ENCODE results near the gene PCNX4. TPM values are rescaled to one million over a fixed set of nuclear protein-coding genes. Genes with fewer than 3 reads are reported as not detected.

Gene PCNX4
- total RNA-seq, 3 donors from 2014 or later (not counting 1 experiment from before 2014, with no cell fraction given) = 51.7 to 78.3 (median 58.3) TPM

DNA sequence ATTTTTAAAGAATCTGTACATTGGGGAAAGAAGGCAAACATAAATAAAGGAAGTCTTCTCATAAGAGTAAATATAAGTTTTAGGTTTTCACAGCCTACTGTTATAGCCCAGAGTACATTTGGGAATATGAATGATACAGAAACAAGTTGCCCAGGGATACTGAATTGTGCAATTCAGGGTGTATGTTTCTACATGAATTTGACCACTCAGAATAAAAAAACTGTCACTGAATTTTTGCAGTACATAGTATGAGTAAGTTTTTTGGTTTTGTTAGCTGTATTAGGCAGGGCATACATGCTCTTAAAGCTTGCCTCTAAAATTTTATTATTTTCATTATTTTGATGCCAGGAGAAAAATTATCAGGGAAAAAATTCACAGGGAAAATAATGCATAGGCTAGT is 6.6 kb upstream of the PCNX4 start:
- Histone ChIP-seq H3K4me1 (ENCODE audit: control insufficient read depth, insufficient read depth, low read length) (no peaks in the 10 kb centered on the region), H3K4me3 (ENCODE audit: low read length) (no peak overlapping the region), H3K36me3 (ENCODE audit: control insufficient read depth, insufficient read depth, low read length) (no peaks in the 10 kb centered on the region), H3K9me3 (ENCODE audit: control insufficient read depth, insufficient read depth, low read length) (no peaks in the 10 kb centered on the region), H3K27me3 (ENCODE audit: control insufficient read depth, insufficient read depth, low read length) (peaks cover 2% of the 10 kb centered on the region), H3K27ac (ENCODE audit: low read length) (no peak overlapping the region)
- Mint-ChIP-seq H3K4me1 (no peaks in the 10 kb centered on the region), H3K4me3 (no peak overlapping the region), H3K27ac (no peak overlapping the region), H3K36me3 (no peaks in the 10 kb centered on the region), H3K27me3 (ENCODE audit: low read depth in 2 of 2) (peaks cover 4 to 11% of the 10 kb centered on the region in 2 donors), H3K9me3 (no peaks in the 10 kb centered on the region)
- no peak for ATAC-seq
- TF ChIP-seq, protein P1, sequence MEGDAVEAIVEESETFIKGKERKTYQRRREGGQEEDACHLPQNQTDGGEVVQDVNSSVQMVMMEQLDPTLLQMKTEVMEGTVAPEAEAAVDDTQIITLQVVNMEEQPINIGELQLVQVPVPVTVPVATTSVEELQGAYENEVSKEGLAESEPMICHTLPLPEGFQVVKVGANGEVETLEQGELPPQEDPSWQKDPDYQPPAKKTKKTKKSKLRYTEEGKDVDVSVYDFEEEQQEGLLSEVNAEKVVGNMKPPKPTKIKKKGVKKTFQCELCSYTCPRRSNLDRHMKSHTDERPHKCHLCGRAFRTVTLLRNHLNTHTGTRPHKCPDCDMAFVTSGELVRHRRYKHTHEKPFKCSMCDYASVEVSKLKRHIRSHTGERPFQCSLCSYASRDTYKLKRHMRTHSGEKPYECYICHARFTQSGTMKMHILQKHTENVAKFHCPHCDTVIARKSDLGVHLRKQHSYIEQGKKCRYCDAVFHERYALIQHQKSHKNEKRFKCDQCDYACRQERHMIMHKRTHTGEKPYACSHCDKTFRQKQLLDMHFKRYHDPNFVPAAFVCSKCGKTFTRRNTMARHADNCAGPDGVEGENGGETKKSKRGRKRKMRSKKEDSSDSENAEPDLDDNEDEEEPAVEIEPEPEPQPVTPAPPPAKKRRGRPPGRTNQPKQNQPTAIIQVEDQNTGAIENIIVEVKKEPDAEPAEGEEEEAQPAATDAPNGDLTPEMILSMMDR (IDR thresholded peaks at IDR 0.05) = no peak
- no peak for DNase-seq
- intact Hi-C loops (cut with micrococcal nuclease) = no loop called here

DNA sequence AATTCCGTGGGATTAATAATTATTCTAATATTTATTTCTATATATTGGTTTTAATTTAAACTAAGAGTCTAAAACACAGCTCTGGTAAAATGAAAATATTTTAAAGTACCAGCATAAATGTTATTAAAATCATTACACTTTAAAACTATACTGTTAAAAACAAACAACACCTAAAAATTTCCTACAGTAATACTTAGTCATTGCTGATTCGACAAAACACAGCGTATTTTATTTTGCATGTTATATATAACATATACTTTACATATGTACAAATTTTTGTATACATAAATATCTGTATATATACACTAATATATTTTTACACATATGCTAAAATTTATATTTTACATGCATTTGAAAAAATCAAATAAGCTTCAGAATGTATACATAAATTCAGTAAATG is 6.0 kb upstream of the PCNX4 start:
- Histone ChIP-seq H3K27ac (ENCODE audit: low read length) (no peak overlapping the region), H3K4me1 (ENCODE audit: control insufficient read depth, insufficient read depth, low read length) (no peaks in the 10 kb centered on the region), H3K9me3 (ENCODE audit: control insufficient read depth, insufficient read depth, low read length) (no peaks in the 10 kb centered on the region), H3K4me3 (ENCODE audit: low read length) (no peak overlapping the region), H3K27me3 (ENCODE audit: control insufficient read depth, insufficient read depth, low read length) (peaks cover 2% of the 10 kb centered on the region), H3K36me3 (ENCODE audit: control insufficient read depth, insufficient read depth, low read length) (no peaks in the 10 kb centered on the region)
- H3K4me3 Mint-ChIP-seq = no peak overlapping the region
- no peaks in the 10 kb centered on the region for H3K36me3 Mint-ChIP-seq
- H3K27ac Mint-ChIP-seq = no peak overlapping the region
- DNase-seq = no peak
- TF ChIP-seq, protein P1 (IDR thresholded peaks at IDR 0.05) = no peak
- WGBS (ENCODE audit: insufficient coverage) = no CpG with 5 or more reads among the region's 3 CpGs
- no peak for ATAC-seq
- intact Hi-C loops (cut with micrococcal nuclease) = no loop called here
- no peaks in the 10 kb centered on the region for H3K4me1 Mint-ChIP-seq
- H3K9me3 Mint-ChIP-seq = no peaks in the 10 kb centered on the region
- H3K27me3 Mint-ChIP-seq (ENCODE audit: low read depth in 2 of 2) = peaks cover 4 to 17% of the 10 kb centered on the region in 2 donors

DNA sequence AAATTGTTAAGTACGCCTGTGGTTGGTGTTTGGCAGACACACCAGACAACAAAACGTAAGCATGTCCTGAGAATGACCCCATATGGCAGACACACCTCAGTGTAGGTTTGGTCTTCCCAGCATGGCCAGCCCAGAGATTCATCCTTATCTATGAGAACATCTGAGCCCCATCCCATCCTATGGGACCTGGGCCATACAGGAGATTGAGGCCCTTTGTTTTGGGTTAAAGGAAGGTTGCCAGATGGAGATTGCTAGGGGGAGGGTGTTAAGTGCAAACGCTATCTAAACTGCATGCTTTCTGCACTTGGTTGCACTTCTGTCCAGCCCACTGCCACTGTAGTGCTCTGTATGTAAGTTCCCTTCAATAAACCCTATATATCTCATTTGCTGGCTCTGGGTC is 4.1 kb upstream of the PCNX4 start:
- peaks cover 2% of the 10 kb centered on the region for H3K27me3 ChIP-seq (ENCODE audit: control insufficient read depth, insufficient read depth, low read length)
- H3K9me3 ChIP-seq (ENCODE audit: control insufficient read depth, insufficient read depth, low read length) = no peaks in the 10 kb centered on the region
- peaks cover 4 to 17% of the 10 kb centered on the region in 2 donors for H3K27me3 Mint-ChIP-seq (ENCODE audit: low read depth in 2 of 2)
- no peak for ATAC-seq
- TF ChIP-seq, protein P1 (IDR thresholded peaks at IDR 0.05) = no peak
- peaks cover 7% of the 10 kb centered on the region for H3K4me1 ChIP-seq (ENCODE audit: control insufficient read depth, insufficient read depth, low read length)
- DNase-seq = no peak
- WGBS (ENCODE audit: insufficient coverage) = 98% methylated on average over 3 of the region's 3 CpGs
- no peak overlapping the region for H3K27ac Mint-ChIP-seq
- no peaks in the 10 kb centered on the region for H3K9me3 Mint-ChIP-seq
- H3K36me3 Mint-ChIP-seq = no peaks in the 10 kb centered on the region
- H3K4me3 Mint-ChIP-seq = no peak overlapping the region
- intact Hi-C loops (cut with micrococcal nuclease) = no loop called here
- H3K4me3 ChIP-seq (ENCODE audit: low read length) = no peak overlapping the region
- peaks cover 9% of the 10 kb centered on the region in 2 donors for H3K4me1 Mint-ChIP-seq
- no peaks in the 10 kb centered on the region for H3K36me3 ChIP-seq (ENCODE audit: control insufficient read depth, insufficient read depth, low read length)
- no peak overlapping the region for H3K27ac ChIP-seq (ENCODE audit: low read length)

DNA sequence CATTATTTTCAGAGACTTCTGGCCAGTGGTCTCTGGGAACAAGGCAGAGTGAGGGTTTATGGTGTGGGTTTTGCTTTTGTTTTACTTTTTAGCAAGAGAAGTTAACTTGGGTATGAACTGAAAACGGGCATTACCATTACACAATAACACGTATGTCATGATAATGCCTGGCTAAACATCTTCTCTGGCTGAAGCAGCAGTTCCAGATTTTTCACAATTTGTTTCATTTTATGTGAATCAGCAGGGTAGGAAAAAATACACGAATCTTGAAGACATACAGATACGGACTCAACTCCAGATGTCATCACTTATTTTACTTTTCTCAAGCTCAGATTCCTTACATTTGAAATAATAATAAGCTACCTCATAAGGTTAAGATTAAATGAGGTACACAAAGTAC is 2.5 kb upstream of the PCNX4 start:
- peaks cover 4 to 17% of the 10 kb centered on the region in 2 donors for H3K27me3 Mint-ChIP-seq (ENCODE audit: low read depth in 2 of 2)
- no peak for ATAC-seq
- H3K4me1 Mint-ChIP-seq = peaks cover 25% of the 10 kb centered on the region in 2 donors
- intact Hi-C loops (cut with micrococcal nuclease) = no loop called here
- TF ChIP-seq, protein P1 (IDR thresholded peaks at IDR 0.05) = no peak
- H3K27ac ChIP-seq (ENCODE audit: low read length) = no peak overlapping the region
- 100% methylated on average over 2 of the region's 4 CpGs for WGBS (ENCODE audit: insufficient coverage)
- H3K27ac Mint-ChIP-seq = no peak overlapping the region
- no peaks in the 10 kb centered on the region for H3K9me3 Mint-ChIP-seq
- peaks cover 16% of the 10 kb centered on the region for H3K4me1 ChIP-seq (ENCODE audit: control insufficient read depth, insufficient read depth, low read length)
- no peaks in the 10 kb centered on the region for H3K36me3 Mint-ChIP-seq
- H3K4me3 Mint-ChIP-seq = no peak overlapping the region
- DNase-seq = no peak
- peaks cover 2% of the 10 kb centered on the region for H3K27me3 ChIP-seq (ENCODE audit: control insufficient read depth, insufficient read depth, low read length)
- no peaks in the 10 kb centered on the region for H3K36me3 ChIP-seq (ENCODE audit: control insufficient read depth, insufficient read depth, low read length)
- H3K9me3 ChIP-seq (ENCODE audit: control insufficient read depth, insufficient read depth, low read length) = no peaks in the 10 kb centered on the region
- no peak overlapping the region for H3K4me3 ChIP-seq (ENCODE audit: low read length)
